Neural progenitor cell (in vitro differentiated cells): ENCODE results near the gene IRX3.

ENCODE experiments used
- EZH2 ChIP-seq: fragments of 200-600 bp; sonication (generic); IDR thresholded peaks from 2 replicates; pipeline ENCODE4 v1.6.1; 2017; ENCODE audit warnings: antibody characterized with exemption, mild to moderate bottlenecking, moderate library complexity
- EZH2phosphoT487 ChIP-seq: fragments of 200-600 bp; sonication (generic); IDR thresholded peaks from 2 replicates; pipeline ENCODE4 v1.6.1; 2017; ENCODE audit warnings: antibody characterized with exemption
- TF ChIP-seq, protein P1 (sequence below): fragments of 200-600 bp; sonication (generic); IDR thresholded peaks from 2 replicates; pipeline ENCODE4 v1.5.1; 2017; ENCODE audit warnings: antibody characterized with exemption, mild to moderate bottlenecking

DNA sequence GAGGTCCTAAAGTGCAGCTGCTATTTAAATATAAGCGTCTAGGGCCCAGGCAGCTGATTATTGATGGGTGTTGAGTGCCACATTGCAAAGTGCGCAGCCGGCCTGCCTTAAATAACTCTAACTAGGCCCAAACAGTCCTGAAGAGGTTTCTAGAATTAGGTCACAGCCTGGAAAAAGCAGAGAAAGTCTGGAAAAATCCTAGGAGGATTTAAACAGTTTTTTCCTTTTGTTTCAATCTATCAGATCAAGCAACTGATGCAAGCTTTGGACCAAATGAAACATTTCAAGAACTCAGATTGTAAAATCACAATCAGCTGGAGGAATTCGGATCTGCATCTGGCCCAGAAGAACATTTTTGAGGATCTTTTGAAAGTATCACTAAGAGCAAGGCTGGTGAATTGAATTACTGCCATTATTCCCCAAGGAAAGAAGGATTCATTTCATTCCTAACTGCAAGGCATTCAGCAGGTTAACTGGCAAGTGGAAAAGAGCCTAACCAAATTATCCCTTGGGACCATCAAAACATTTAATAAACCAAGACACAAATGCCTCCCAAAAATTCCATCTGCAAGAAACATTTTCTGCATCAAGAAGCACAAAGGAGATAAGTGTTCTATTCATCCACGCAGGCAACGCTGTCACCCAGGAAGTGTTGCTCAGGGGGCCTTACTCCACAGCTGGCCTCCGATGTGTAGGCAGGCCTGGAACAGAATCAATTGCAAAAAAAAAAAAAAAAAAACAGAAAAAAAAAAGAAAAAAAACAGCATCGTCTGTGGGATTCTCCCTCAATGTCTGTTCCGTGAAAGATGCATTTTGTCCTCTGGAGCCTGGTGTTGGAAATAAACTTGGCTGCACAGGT, 46.1 kb downstream of the IRX3 start:
- TF ChIP-seq, protein P1, sequence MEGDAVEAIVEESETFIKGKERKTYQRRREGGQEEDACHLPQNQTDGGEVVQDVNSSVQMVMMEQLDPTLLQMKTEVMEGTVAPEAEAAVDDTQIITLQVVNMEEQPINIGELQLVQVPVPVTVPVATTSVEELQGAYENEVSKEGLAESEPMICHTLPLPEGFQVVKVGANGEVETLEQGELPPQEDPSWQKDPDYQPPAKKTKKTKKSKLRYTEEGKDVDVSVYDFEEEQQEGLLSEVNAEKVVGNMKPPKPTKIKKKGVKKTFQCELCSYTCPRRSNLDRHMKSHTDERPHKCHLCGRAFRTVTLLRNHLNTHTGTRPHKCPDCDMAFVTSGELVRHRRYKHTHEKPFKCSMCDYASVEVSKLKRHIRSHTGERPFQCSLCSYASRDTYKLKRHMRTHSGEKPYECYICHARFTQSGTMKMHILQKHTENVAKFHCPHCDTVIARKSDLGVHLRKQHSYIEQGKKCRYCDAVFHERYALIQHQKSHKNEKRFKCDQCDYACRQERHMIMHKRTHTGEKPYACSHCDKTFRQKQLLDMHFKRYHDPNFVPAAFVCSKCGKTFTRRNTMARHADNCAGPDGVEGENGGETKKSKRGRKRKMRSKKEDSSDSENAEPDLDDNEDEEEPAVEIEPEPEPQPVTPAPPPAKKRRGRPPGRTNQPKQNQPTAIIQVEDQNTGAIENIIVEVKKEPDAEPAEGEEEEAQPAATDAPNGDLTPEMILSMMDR, result no peak
- TF ChIP-seq EZH2phosphoT487 (no peak), EZH2 (no peak)
